ENCODE results near the gene SGIP1. TPM values are rescaled to one million over a fixed set of nuclear protein-coding genes. Genes with fewer than 3 reads are reported as not detected.

SGIP1 gene
- total RNA-seq, 1 donor from 2014 or later = 6.9 TPM

- H3K4me3 ChIP-seq (ENCODE audit: low read depth, low read length) = no peak overlapping the region
- DNase-seq (ENCODE audit: low read depth) = no peak
- TF ChIP-seq CTCF (conservative IDR thresholded peaks at IDR 0.05; ENCODE audit: low read depth, low read length) = no peak
These were observed 28.6 kb downstream of the SGIP1 start for GRCh38 chr1:66562561-66562960.

- TF ChIP-seq CTCF (conservative IDR thresholded peaks at IDR 0.05; ENCODE audit: low read depth, low read length) = no peak
- H3K4me3 ChIP-seq (ENCODE audit: low read depth, low read length) = peak overlapping the region; percentile 37
These were observed 29.3 kb downstream of the SGIP1 start for GRCh38 chr1:66563094-66563800.

GRCh38 chr1:66563941-66564630 lies 30.1 kb downstream of the SGIP1 start:
- TF ChIP-seq CTCF (conservative IDR thresholded peaks at IDR 0.05; ENCODE audit: low read depth, low read length) = no peak
- no peak overlapping the region for H3K4me3 ChIP-seq (ENCODE audit: low read depth, low read length)
- peak; percentile 95 for DNase-seq (ENCODE audit: low read depth)

More at GRCh38 chr1:66563094-66563800, 29.3 kb downstream of the SGIP1 start:
- DNase-seq (ENCODE audit: low read depth) = peak; percentile 88

- no peak for TF ChIP-seq CTCF (conservative IDR thresholded peaks at IDR 0.05; ENCODE audit: low read depth, low read length)
- DNase-seq (ENCODE audit: low read depth) = peak; percentile 54
- no peak overlapping the region for H3K4me3 ChIP-seq (ENCODE audit: low read depth, low read length)
These were observed 36.2 kb downstream of the SGIP1 start for GRCh38 chr1:66570196-66570595.

GRCh38 chr1:66571789-66572188 lies 37.8 kb downstream of the SGIP1 start:
- peak; percentile 30 for DNase-seq (ENCODE audit: low read depth)
- no peak overlapping the region for H3K4me3 ChIP-seq (ENCODE audit: low read depth, low read length)
- no peak for TF ChIP-seq CTCF (conservative IDR thresholded peaks at IDR 0.05; ENCODE audit: low read depth, low read length)

- TF ChIP-seq CTCF (conservative IDR thresholded peaks at IDR 0.05; ENCODE audit: low read depth, low read length) = no peak
- no peak overlapping the region for H3K4me3 ChIP-seq (ENCODE audit: low read depth, low read length)
- DNase-seq (ENCODE audit: low read depth) = no peak
These were observed 41.8 kb downstream of the SGIP1 start for GRCh38 chr1:66575739-66576138.
